PFSK-1 (cell line): ENCODE results near the gene DYNC1H1.

ENCODE experiments used
- POLR2AphosphoS5 ChIP-seq: IDR thresholded peaks from 2 replicates; pipeline ENCODE4 v1.6.1; 2012; ENCODE audit warnings: low read depth, mild to moderate bottlenecking, control low read depth, low read length, moderate library complexity
- SIN3A ChIP-seq: IDR thresholded peaks from 2 replicates; pipeline ENCODE4 v1.6.1; 2012; ENCODE audit warnings: mild to moderate bottlenecking, low read length, moderate library complexity, borderline replicate concordance; ENCODE audit not compliant: insufficient read depth

DNA sequence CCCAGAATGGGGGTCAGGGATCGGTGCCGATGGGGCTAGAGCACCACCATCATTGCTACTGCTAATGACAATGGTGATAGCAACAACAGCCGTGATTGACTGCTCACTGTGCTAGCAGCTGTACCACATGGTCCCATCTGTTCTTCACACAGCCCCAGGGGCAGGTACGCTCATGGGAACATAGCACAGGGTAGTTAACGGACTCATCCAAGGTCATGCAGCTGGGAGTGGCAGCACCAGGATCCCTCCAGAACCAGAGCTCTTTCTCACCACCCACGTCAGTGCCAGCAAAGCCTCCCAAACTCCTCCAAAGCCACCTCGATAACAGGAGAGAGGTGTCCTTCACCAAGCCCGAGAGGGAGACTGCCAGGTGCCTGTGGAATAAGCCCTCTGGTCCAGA lies 11.2 kb upstream of the DYNC1H1 start:
- TF ChIP-seq POLR2AphosphoS5 = no peak
- TF ChIP-seq SIN3A = no peak
